GM18951 (cell line): ENCODE measurements around the gene HIP1.
"Not testable (repeated sequence)": the region's sequence is repeated elsewhere in the genome, so short reads cannot be mapped to it uniquely, and the experiment has no call there.

Source experiments
- POLR2A ChIP-seq: IDR thresholded peaks from 4 replicates; pipeline ENCODE4 v1.6.1; 2011; ENCODE audit warnings: mild to moderate bottlenecking; ENCODE audit not compliant: insufficient read length, insufficient read depth; ENCODE audit errors: extremely low read depth
- in situ Hi-C: fragments of 300-500 bp; cut with MboI; formaldehyde crosslinking; loops from one replicate; pipeline ENCODE4 v1.12.0; 2022; ENCODE audit warnings: low sequenced_read_pairs, mixed read lengths, inconsistent platforms; ENCODE audit not compliant: unreplicated experiment

Gene HIP1

GRCh38 chr7:75537731-75538130 lies 201.0 kb downstream of the HIP1 start:
- TF ChIP-seq POLR2A, result no peak
- in situ Hi-C loops, result no loop called here

- no peak for TF ChIP-seq POLR2A
These were observed 201.7 kb downstream of the HIP1 start for GRCh38 chr7:75536940-75537538.

GRCh38 chr7:75536491-75536890 lies 202.2 kb downstream of the HIP1 start:
- in situ Hi-C loops, result no loop called here
- TF ChIP-seq POLR2A, result no peak

More at GRCh38 chr7:75536940-75537538, 201.7 kb downstream of the HIP1 start:
- in situ Hi-C loops, result no loop called here

- no peak for TF ChIP-seq POLR2A
- in situ Hi-C loops, result no loop called here
These were observed 203.9 kb downstream of the HIP1 start for GRCh38 chr7:75534727-75535307.

- TF ChIP-seq POLR2A, result no peak
These were observed 204.8 kb downstream of the HIP1 start for GRCh38 chr7:75533926-75534325.

GRCh38 chr7:75532639-75533038 lies 206.1 kb downstream of the HIP1 start:
- no peak for TF ChIP-seq POLR2A
- in situ Hi-C loops, result no loop called here

More at GRCh38 chr7:75533926-75534325, 204.8 kb downstream of the HIP1 start:
- in situ Hi-C loops, result no loop called here

- in situ Hi-C loops, result no loop called here
- no peak for TF ChIP-seq POLR2A
These were observed 207.4 kb downstream of the HIP1 start for GRCh38 chr7:75531359-75531821.

GRCh38 chr7:75527224-75527722 lies 211.5 kb downstream of the HIP1 start:
- in situ Hi-C loops, result not testable (repeated sequence)

- in situ Hi-C loops, result loop anchor here (25.0 kb wide), 1 partner anchor 991 kb away; the partner anchor contains the start of gene UPK3B
These were observed 217.0 kb downstream of the HIP1 start for GRCh38 chr7:75521727-75522126.

- in situ Hi-C loops, result loop anchor here (25.0 kb wide), 1 partner anchor 993 kb away; the partner anchor contains the start of gene UPK3B
These were observed 219.9 kb downstream of the HIP1 start for GRCh38 chr7:75518842-75519241.

GRCh38 chr7:75509033-75509432 lies 229.7 kb downstream of the HIP1 start:
- in situ Hi-C loops, result loop anchor here (25.0 kb wide), 1 partner anchor 1003 kb away; the partner anchor contains the start of gene UPK3B

GRCh38 chr7:75492020-75492419 lies 246.7 kb downstream of the HIP1 start, which contains the start of gene SPDYE5:
Gene SPDYE5, plus strand, starts transcription at chr7:75492320. Its CDS starts 1,728 bp downstream, at chr7:75494048.
- in situ Hi-C loops, result not testable (repeated sequence)

- TF ChIP-seq POLR2A, result peak; percentile 73
- in situ Hi-C loops, result not testable (repeated sequence)
These were observed 252.6 kb downstream of the HIP1 start, which contains the start of gene POM121C for GRCh38 chr7:75485979-75486643. Gene POM121C, minus strand, starts transcription at chr7:75486299. Its CDS starts 44,803 bp downstream, at chr7:75441496.

- in situ Hi-C loops, result not testable (repeated sequence)
These were observed 253.3 kb downstream of the HIP1 start for GRCh38 chr7:75485355-75485978.
